Glomerular endothelial cell (primary cell): ENCODE data around the gene EVI5. TPM values are rescaled to one million over a fixed set of nuclear protein-coding genes. Genes with fewer than 3 reads are reported as not detected.
"Not testable (repeated sequence)": the region's sequence is repeated elsewhere in the genome, so short reads cannot be mapped to it uniquely, and the experiment has no call there.

Experiments
- DNase-seq: peaks from one replicate; pipeline ENCODE4 v3.0.0-alpha.2; 2011; ENCODE audit warnings: low read depth, low spot score; ENCODE audit errors: extremely low read depth
- total RNA-seq: library from RNA; depleted of rRNA; stranded (reverse); fragments of >200 nt; gene quantifications from 2 replicates; pipeline ENCODE4 v1.2.3, GENCODE V29; 2015

The EVI5 gene
- total RNA-seq, 1 donor from 2014 or later = 28.2 TPM

- DNase-seq = not testable (repeated sequence)
Measured at GRCh38 chr1:92531939-92532338, 253.0 kb downstream of the EVI5 start.

DNA sequence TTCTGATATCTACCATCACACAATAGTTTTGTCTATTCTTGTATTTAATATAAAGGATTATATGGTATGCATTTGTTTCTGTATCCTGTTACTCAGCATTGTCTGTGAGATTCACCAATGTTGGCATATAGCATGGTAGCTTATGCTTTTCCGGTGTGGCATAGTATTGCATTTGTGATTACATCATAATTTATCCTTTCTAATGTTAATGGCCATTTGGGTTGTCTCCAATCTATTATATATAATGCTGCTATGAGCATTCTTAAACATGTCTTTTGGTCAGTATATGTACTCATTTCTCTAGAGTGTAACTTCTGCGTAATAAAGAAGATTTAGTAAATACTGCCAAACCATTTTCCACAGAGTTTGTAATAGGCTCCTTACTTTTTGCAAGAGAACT is 257.2 kb downstream of the EVI5 start:
- DNase-seq = no peak

DNA sequence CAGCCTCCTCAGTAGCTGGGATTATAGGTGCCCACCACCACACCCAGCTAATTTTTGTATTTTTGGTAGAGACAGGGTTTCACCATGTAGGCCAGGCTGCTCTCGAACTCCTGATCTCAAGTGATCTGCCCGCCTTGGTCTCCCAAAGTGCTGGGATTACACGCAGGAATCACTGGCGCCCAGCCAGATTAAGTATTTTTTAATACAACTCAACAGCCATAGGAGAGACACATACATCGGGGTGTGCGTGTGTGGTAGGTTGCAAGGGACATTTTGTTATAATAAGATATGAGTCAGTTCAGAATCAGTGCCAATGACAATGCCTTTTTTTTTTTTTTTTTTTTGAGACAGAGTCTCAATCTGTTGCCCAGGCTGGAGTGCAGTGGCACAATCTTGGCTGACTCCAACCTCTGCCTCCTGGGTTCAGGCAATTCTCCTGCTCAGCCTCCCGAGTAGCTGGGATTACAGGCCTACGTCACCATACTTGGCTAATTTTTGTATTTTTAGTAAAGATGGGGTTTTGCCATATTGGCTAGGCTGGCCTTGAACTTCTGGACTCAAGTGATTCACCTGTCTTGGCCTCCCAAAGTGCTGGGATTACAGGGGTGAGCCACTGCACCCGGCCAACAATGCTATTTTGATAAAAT is 259.8 kb downstream of the EVI5 start:
- not testable (repeated sequence) for DNase-seq

- DNase-seq = no peak
Measured at GRCh38 chr1:92519043-92519442, 265.9 kb downstream of the EVI5 start.

DNA sequence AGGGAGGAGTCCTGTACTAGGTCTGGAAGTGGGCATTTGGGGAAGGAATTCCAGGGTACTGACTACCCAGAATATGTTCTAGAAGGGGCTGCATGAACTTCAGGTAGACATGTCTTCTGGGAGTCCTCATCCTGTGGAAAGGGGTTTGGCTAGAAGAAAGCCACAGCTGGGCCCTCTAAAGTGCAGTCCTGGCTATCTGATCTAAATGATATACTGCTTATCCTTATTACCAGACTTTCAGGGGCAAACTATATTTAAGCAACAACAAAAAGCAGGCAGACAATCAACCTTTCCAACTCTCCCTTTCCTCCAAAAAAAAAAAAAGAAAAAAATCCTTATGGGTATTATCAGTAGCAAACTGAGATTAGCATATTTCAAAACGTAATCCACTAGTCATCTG is 268.3 kb downstream of the EVI5 start:
- no peak for DNase-seq

DNA sequence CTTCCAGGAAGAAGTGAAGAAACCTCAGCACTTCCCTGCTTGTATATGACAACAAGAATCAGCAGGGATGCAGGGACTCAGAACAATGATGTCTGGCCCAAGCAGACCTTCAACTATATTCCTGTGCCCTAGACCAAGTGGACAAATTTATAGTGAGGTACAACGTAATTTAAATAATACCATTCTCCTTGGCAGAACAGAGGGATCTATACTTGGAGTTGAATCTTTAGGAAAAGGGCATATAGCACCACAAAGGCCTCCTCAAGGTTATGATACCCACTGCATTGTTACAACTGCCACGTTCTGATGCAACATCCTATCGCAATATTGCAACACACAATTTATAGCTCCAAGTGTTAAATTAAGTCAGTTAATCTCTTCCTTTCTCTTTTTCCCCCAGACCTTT is 269.1 kb downstream of the EVI5 start:
- DNase-seq = no peak

DNA sequence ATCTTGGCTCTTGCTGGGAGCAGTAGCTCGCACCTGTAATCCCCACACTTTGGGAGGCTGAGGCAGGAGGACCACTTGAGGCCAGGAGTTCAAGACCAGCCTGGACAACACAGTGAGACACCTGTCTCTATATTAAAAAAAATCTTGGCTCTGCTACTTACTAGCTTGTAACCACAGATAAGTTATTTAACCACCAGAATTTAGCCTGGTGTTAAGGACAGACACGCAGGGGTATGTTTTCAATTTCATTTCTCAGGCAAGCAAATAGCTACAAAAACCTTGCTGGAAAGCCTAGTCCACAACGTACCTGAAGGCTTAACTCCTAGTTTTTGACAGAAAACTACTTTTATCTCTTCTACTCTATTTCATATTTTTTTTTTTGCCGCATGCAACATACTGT is 273.4 kb downstream of the EVI5 start:
- no peak for DNase-seq

DNA sequence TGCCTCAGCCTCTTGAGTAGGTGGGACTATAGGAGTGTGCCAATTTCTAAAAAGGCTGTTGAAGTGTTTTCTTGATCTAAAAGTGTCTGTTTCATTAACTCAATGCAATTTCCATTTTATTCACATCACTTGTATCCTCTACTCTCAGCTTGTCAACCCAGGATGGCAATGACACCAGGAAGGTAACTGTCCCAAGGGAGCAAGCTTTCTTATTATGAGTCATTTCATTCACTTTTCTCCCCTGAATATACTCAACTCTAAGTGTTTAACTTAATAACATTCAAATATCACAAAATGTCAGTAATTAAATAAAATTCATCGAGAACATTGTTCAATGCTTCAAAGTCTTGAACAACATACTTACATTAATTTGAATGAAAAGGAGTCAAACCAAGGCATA is 275.3 kb downstream of the EVI5 start:
- no peak for DNase-seq

- DNase-seq = no peak
Measured at GRCh38 chr1:92505015-92505692, 279.8 kb downstream of the EVI5 start.

DNA sequence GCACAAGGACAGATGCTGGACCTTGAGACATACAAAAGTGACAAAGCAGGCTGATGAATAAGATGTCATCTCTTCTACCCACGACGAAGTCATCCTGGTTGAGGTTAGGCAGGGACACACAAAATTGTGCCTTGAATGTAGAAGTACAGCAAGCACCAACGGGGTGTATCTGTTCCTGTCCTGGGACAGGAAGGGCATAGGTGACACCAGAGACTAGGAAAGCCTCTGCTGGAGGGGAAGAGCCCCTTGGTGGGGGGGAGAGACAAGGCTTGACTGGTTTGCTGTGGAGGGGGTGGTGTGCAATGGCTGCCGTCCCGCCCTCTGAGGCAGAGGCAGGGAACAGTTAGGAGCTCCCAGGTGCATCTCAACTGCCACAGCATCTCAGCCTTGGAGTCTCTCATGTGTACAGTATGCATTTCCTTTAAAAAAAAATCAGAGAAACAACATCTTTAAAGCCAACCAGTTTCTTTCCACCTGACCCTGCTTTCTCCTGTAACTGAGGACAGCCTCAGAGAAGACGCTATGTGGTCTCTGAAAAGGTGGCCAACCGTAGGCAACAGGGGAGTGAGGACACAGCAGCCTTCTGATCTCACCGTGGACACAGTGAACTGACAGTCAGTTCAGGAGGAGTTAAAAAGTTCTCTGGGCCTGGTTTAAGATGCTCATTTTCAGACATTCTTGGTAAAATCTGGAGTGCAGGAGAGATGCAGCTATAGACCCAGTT is 280.5 kb downstream of the EVI5 start:
- DNase-seq = no peak

DNA sequence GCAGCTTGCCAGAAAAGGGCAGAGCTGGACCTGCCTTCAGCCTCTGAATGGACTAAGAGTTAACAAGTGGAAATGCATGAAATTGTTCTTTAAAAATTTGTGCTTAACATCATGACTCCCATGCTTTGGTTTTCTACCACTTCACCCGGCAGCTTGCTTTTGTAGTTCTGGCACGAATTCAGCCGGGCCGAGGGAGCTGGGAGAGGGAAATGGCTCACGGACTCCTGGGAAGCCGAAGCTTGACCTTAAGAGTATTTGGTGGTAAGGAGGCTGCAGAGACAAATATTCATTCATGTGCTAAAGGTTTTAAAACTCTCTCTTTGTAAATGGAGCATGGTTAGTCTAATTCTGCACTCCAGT is 281.0 kb downstream of the EVI5 start:
- DNase-seq = no peak

DNA sequence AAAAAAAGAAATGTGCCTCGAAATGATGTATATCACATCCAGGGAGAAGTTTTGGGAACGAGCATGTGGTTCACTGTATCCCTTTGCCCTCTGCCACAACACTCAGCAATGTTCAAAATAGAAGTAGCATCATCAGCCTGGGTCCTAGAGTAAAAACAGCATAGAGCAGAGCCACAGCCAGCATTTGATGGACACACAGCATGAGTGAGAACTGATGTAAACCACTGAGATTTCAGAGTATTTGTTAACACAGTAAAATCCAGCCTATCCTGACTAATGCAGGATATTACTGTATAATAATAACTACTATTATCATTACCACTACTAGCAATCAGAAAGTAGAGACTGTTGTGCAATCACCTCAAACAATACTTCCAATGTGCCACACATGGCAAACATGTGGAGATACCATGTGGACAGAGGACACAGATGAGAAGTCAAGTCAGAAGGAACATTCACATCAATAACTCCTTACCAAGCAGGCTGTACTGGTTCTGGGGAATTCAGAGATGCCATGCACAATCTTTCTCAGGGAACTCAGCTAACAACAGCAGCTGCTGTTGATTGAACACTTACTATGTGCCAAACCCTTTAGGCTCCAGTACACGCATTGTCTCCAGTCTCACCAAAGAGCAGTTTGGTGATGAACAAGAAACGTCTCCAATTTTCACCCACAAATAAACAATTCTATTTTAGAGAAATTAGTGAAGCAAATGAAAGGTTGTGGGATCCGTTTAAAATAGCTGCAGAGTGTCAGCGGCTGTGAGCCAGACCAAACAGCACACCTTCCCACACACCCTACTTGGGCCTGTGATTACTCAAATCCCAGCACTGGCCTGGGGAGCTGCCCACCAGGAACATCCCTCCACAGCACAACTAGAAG is 281.6 kb downstream of the EVI5 start:
- DNase-seq = no peak

DNA sequence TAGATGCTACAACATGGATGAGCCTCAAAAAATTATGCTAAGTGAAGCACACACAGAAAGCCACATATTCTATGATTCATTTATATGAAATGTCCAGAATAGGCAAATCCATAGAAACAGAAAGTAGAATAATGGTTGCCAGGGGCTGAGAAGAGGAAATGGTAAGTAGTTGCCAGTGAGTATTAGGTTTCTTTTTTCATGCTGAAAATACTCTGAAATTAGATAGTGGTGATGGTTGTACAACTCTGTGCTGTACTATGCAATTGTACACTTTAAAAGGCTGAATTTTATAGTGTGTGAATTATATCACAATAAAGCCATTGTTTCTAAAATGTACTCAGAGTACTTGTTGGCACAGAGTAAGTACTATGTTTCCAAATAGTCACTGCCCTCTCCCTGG is 282.7 kb downstream of the EVI5 start:
- no peak for DNase-seq

GRCh38 chr1:92500552-92500951 is 284.4 kb downstream of the EVI5 start:
- DNase-seq = no peak

DNA sequence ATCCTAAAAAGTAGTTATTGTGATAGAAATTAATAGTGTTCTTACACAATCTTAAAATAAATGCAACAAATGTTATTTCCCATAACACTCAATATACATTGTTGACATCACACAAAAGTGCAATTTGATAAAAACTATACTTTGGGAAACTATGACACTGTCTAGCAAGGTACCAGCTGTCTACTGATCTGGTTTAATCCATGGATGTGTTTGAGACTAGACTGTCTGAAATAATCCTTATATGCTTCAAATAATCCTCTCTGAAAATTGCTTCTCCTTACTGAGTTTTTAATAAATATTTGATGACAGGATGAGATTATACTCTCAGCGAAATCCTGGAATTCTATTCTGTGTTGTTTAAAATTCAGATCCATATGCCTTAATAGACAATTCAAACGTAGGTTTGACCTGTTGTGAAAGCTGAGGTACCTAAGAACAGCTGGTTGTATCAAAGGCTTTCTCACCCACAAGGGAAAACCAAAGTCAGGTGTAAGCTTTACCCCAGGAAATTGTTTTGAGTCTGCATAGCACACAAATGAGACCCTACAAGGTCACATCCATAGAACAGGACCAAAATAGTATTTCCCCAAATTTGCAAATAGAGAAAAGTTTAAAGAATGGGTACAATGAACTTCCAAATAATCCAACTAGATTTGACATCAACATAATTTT is 289.4 kb downstream of the EVI5 start:
- no peak for DNase-seq

DNA sequence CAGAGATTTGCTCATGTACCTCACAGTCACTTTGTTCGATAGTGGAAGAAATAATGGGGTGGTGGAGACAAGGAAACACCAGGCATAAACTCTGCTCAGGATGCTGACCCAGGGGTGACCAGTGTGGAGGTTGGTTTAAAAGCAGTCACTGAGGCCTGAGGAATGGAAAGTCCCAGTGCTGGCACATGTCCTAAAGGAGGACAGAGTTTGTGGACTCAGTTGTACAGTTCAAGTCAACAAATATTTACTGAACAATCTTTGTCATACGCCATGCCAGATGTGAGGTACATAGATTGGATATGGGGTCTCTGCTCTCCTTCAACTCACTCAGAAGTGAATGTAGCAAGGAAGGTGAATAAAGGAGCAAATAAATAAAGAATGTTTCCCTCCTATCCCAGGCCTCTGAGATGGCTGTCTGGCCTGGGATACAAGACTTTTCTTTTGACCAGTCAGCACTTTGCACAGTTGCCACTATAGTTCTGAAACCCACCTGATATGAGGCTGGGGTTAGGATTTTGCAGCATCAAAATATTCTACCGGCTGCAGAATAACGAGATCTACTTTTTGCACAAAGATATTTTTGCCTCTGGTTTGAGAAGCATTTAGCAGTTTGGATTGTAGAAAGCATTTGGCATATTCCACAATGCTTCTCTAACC is 290.3 kb downstream of the EVI5 start:
- no peak for DNase-seq

GRCh38 chr1:92493139-92493538 is 291.8 kb downstream of the EVI5 start:
- DNase-seq = no peak

GRCh38 chr1:92488832-92489231 is 296.1 kb downstream of the EVI5 start:
- DNase-seq = no peak

- no peak for DNase-seq
Measured at GRCh38 chr1:92488416-92488815, 296.5 kb downstream of the EVI5 start.

DNA sequence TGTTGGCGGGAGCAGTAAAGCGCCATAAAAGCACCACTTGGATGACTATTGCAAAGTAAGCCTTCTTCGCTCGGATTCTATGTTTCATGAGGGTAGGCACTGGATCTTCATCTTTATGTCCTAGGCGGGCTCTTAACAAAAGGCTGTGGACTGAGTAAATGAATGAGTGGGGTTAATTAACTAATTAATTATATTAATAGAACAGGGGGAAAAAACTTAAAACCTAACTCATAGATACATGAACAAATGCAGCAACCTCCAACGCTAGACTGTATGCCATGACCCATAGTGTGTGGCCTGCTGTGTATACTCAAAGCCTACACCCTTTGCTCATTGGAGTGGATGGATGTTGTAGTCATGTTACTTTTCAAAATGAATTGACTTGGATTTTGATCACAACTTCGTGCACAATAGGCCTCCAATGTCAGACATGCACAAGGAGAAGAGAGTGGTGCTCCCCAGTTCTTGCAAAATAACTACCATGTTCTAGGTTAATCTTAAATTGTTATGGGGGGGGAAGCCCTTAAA is 297.8 kb downstream of the EVI5 start:
- no peak for DNase-seq
